Activated CD4-positive, alpha-beta T cell treated with anti-CD3 and anti-CD28 coated beads, Interleukin-2, amount 10 ng/mL, durations not matched to agents 7 days and 5 days (primary cell): ENCODE data around the gene PNISR. TPM values are rescaled to one million over a fixed set of nuclear protein-coding genes. Genes with fewer than 3 reads are reported as not detected.

Experiments used
- CTCF ChIA-PET: fragments of 350-600 bp; sonication (Branson Sonifier 250); formaldehyde crosslinking; loops from one replicate; lab custom pipeline; 2021; ENCODE audit warnings: antibody characterized with exemption; lab: Charles Lee
- POLR2A ChIA-PET: fragments of 350-600 bp; sonication (Branson Sonifier 250); formaldehyde crosslinking; loops from one replicate; lab custom pipeline; 2021; ENCODE audit warnings: antibody characterized with exemption; lab: Charles Lee
- DNase-seq: peaks from one replicate; pipeline ENCODE4 v3.0.0-alpha.2; 2020
- H3K27ac Mint-ChIP-seq: one replicate; pipeline ENCODE4 v1.8.0; 2021; ENCODE audit warnings: mild to moderate bottlenecking, moderate library complexity, mixed read lengths
- H3K27me3 Mint-ChIP-seq: one replicate; pipeline ENCODE4 v1.8.0; 2021; ENCODE audit warnings: mixed read lengths
- H3K36me3 Mint-ChIP-seq: one replicate; pipeline ENCODE4 v1.8.0; 2021; ENCODE audit warnings: low read depth, mixed read lengths
- H3K4me1 Mint-ChIP-seq: one replicate; pipeline ENCODE4 v1.8.0; 2021; ENCODE audit warnings: mixed read lengths
- H3K4me3 Mint-ChIP-seq: one replicate; pipeline ENCODE4 v1.8.0; 2021; ENCODE audit warnings: mild to moderate bottlenecking, moderate library complexity, mixed read lengths
- H3K9me3 Mint-ChIP-seq: one replicate; pipeline ENCODE4 v1.8.0; 2021; ENCODE audit warnings: mixed read lengths
- total RNA-seq, 2 experiments: library from RNA; stranded (reverse); gene quantifications; one replicate each; pipeline ENCODE4 v1.2.3, GENCODE V29; 2021

PNISR gene
- total RNA-seq, 2 experiments from 2014 or later, result 138 to 143 TPM

GRCh38 chr6:99393698-99394531, 31.2 kb downstream of the PNISR start, which contains the start of gene COQ3:
COQ3 (minus strand) TSS chr6:99394195; CDS start chr6:99394179, 16 bp downstream.
- CTCF ChIA-PET, result interaction anchor here (0.8 to 1.4 kb wide), 3 partner anchors 8 to 15 kb away, joined by 3 to 5 read pairs (median 4); no protein-coding TSS in a partner anchor
- Mint-ChIP-seq H3K27ac (peak within 1 kb of the TSS; percentile 93), H3K4me3 (peak within 1 kb of the TSS; percentile 94), H3K9me3 (no peaks in the 10 kb centered on the region), H3K27me3 (no peaks in the 10 kb centered on the region), H3K4me1 (peaks cover 20% of the 10 kb centered on the region), H3K36me3 (peaks cover 6% of the 10 kb centered on the region)
- POLR2A ChIA-PET, result no interaction called here
- DNase-seq, result peak; percentile 69

DNA sequence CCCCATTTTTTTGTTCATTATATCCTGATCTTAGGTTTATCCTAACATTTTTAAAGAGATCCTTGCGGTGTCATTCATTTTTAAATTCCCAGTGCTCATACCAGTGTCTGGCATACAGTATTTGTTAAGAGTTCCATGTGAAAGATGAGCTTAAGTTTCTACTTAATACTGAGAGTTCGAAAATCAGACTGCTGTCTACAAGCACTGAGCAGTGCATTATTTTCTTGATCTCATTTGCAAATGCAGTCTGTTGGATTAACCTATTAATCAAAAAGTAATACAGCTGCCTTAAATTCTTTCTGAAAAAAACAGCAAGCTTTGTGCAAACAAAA, 31.8 kb downstream of the PNISR start:
- Mint-ChIP-seq H3K27ac (peak overlapping the region; percentile 93), H3K27me3 (no peaks in the 10 kb centered on the region), H3K9me3 (no peaks in the 10 kb centered on the region), H3K4me1 (peaks cover 20% of the 10 kb centered on the region), H3K4me3 (peak overlapping the region; percentile 94), H3K36me3 (peaks cover 5% of the 10 kb centered on the region)
- POLR2A ChIA-PET, result no interaction called here
- CTCF ChIA-PET, result interaction anchor here (0.8 to 1.4 kb wide), 3 partner anchors 9 to 16 kb away, joined by 3 to 5 read pairs (median 4); no protein-coding TSS in a partner anchor
- DNase-seq, result no peak

DNA sequence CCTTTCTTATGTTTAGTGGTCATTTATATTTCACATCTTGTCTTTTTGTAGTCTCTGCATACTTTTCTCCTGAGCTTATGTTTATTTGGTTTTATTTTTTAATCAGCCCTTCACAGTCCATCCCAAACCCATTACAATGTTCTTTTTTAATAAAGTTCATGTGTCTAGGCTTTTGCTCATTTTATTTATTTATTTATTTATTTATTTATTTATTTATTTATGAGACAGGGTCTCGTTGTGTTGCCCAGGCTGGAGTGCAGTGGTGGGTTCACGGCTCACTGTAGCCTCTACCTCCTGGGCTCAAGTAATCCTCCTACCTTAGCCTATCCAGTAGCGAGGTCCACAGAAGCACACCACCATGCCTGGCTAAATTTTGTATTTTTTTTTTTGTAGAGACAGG, 34.2 kb downstream of the PNISR start:
- Mint-ChIP-seq H3K4me1 (peaks cover 20% of the 10 kb centered on the region), H3K9me3 (no peaks in the 10 kb centered on the region), H3K4me3 (no peak overlapping the region), H3K27ac (no peak overlapping the region), H3K27me3 (no peaks in the 10 kb centered on the region), H3K36me3 (no peaks in the 10 kb centered on the region)
- no peak for DNase-seq
- POLR2A ChIA-PET, result interaction anchor here (0.7 kb wide), 1 partner anchor 43 kb away, joined by 3 read pairs; no protein-coding TSS in a partner anchor
- CTCF ChIA-PET, result no interaction called here

GRCh38 chr6:99384507-99384906, 40.6 kb downstream of the PNISR start:
- ChIA-PET POLR2A (no interaction called here), CTCF (no interaction called here)
- H3K4me3 Mint-ChIP-seq, result no peak overlapping the region
- H3K9me3 Mint-ChIP-seq, result no peaks in the 10 kb centered on the region
- no peaks in the 10 kb centered on the region for H3K36me3 Mint-ChIP-seq
- no peak for DNase-seq
- no peaks in the 10 kb centered on the region for H3K4me1 Mint-ChIP-seq
- H3K27ac Mint-ChIP-seq, result no peak overlapping the region
- no peaks in the 10 kb centered on the region for H3K27me3 Mint-ChIP-seq

DNA sequence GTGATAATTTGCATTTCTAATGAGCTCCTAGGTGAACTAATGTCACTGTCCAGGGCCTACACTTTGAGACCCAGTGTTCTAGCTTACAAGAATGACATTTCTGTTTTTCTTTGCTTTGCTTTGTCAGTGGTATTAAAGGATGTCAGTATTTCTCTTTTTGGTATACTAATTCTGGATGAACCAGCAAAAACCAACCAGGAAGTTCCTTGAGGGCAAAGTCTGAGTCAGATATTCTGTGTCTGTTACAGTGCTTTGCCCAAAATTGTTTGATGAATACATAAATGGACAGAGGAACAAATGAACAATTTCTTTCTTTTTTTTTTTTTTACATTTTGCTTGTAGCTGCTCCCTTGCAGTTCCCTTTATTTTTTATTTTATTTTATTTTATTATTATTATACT, 46.5 kb downstream of the PNISR start:
- Mint-ChIP-seq H3K4me1 (no peaks in the 10 kb centered on the region), H3K4me3 (no peak overlapping the region), H3K36me3 (no peaks in the 10 kb centered on the region), H3K9me3 (no peaks in the 10 kb centered on the region), H3K27ac (no peak overlapping the region), H3K27me3 (no peaks in the 10 kb centered on the region)
- DNase-seq, result no peak
- ChIA-PET POLR2A (no interaction called here), CTCF (no interaction called here)

GRCh38 chr6:99369533-99369932, 55.6 kb downstream of the PNISR start:
- Mint-ChIP-seq H3K27ac (no peak overlapping the region), H3K27me3 (no peaks in the 10 kb centered on the region), H3K36me3 (no peaks in the 10 kb centered on the region), H3K4me3 (no peak overlapping the region), H3K4me1 (no peaks in the 10 kb centered on the region), H3K9me3 (no peaks in the 10 kb centered on the region)
- POLR2A ChIA-PET, result no interaction called here
- DNase-seq, result no peak
- CTCF ChIA-PET, result no interaction called here

GRCh38 chr6:99366852-99367251, 58.3 kb downstream of the PNISR start:
- Mint-ChIP-seq H3K4me1 (peaks cover 7% of the 10 kb centered on the region), H3K27ac (no peak overlapping the region), H3K36me3 (no peaks in the 10 kb centered on the region), H3K27me3 (no peaks in the 10 kb centered on the region), H3K4me3 (no peak overlapping the region), H3K9me3 (no peaks in the 10 kb centered on the region)
- CTCF ChIA-PET, result interaction anchor here (1.7 kb wide), 1 partner anchor 11 kb away, joined by 3 read pairs; no protein-coding TSS in a partner anchor
- POLR2A ChIA-PET, result no interaction called here
- DNase-seq, result no peak

DNA sequence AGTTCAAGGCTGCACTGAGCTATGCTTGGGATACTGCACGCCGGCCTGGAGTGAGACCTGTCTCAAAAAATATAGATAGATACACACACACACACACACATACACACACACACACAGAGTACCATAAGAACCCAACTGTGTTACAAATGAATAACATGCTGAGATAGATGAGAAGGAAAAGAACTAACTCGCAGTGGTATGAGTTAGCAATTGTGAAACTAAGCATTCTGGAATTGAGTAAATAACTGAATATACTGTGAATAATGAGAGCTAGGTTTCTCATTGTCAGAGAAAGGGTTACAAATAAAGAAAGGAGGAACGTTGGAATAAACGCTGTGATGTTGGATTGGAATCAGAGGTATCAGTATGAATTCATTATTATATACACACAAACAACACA, 61.1 kb downstream of the PNISR start:
- no peaks in the 10 kb centered on the region for H3K9me3 Mint-ChIP-seq
- no peak overlapping the region for H3K4me3 Mint-ChIP-seq
- no peaks in the 10 kb centered on the region for H3K36me3 Mint-ChIP-seq
- H3K27ac Mint-ChIP-seq, result no peak overlapping the region
- ChIA-PET CTCF (interaction anchor here (1.3 kb wide), 1 partner anchor 29 kb away, joined by 3 read pairs; no protein-coding TSS in a partner anchor), POLR2A (no interaction called here)
- no peak for DNase-seq
- H3K4me1 Mint-ChIP-seq, result peaks cover 7% of the 10 kb centered on the region
- peaks cover 17% of the 10 kb centered on the region for H3K27me3 Mint-ChIP-seq

- H3K36me3 Mint-ChIP-seq, result no peaks in the 10 kb centered on the region
- peaks cover 19% of the 10 kb centered on the region for H3K27me3 Mint-ChIP-seq
- H3K4me1 Mint-ChIP-seq, result peaks cover 7% of the 10 kb centered on the region
- H3K4me3 Mint-ChIP-seq, result no peak overlapping the region
- DNase-seq, result no peak
- no peaks in the 10 kb centered on the region for H3K9me3 Mint-ChIP-seq
- ChIA-PET POLR2A (no interaction called here), CTCF (interaction anchor here (0.6 kb wide), 1 partner anchor 18 kb away, joined by 4 read pairs; no protein-coding TSS in a partner anchor)
- no peak overlapping the region for H3K27ac Mint-ChIP-seq
Measured at GRCh38 chr6:99362678-99363268, 62.3 kb downstream of the PNISR start.

GRCh38 chr6:99359800-99360199, 65.3 kb downstream of the PNISR start:
- no peak for DNase-seq
- peaks cover 39% of the 10 kb centered on the region for H3K27me3 Mint-ChIP-seq
- H3K4me3 Mint-ChIP-seq, result no peak overlapping the region
- H3K9me3 Mint-ChIP-seq, result no peaks in the 10 kb centered on the region
- CTCF ChIA-PET, result no interaction called here
- H3K36me3 Mint-ChIP-seq, result no peaks in the 10 kb centered on the region
- H3K27ac Mint-ChIP-seq, result no peak overlapping the region
- POLR2A ChIA-PET, result interaction anchor here (0.6 kb wide), 1 partner anchor 14 kb away, joined by 3 read pairs; no protein-coding TSS in a partner anchor
- peaks cover 7% of the 10 kb centered on the region for H3K4me1 Mint-ChIP-seq

DNA sequence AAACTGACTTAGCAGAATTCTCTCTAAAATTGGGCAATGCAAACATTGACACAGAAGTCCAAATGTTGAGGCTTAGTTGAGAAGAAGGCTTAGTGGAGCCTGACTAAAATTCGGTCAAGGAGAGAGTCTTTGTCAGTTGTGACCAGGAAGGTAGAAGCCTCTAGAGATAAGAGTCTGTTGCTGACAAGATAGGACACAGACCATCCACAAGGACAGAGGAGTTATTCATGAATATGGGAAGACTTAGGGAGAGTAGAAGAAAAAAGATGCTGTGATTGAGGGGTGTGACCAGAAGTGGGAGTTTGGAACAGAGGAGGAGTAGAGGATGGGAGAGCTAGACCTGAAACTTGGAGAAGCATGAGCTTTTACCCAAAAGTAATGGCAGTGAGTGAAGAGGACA, 68.5 kb downstream of the PNISR start:
- Mint-ChIP-seq H3K27me3 (peaks cover 55% of the 10 kb centered on the region), H3K27ac (no peak overlapping the region), H3K4me1 (no peaks in the 10 kb centered on the region), H3K4me3 (no peak overlapping the region), H3K9me3 (no peaks in the 10 kb centered on the region), H3K36me3 (no peaks in the 10 kb centered on the region)
- POLR2A ChIA-PET, result no interaction called here
- no peak for DNase-seq
- CTCF ChIA-PET, result interaction anchor here (1.2 kb wide), 1 partner anchor 10 kb away, joined by 3 read pairs; no protein-coding TSS in a partner anchor

GRCh38 chr6:99354983-99355382, 70.1 kb downstream of the PNISR start:
- no peak overlapping the region for H3K27ac Mint-ChIP-seq
- no peak for DNase-seq
- no peaks in the 10 kb centered on the region for H3K36me3 Mint-ChIP-seq
- peaks cover 2% of the 10 kb centered on the region for H3K4me1 Mint-ChIP-seq
- CTCF ChIA-PET, result no interaction called here
- peaks cover 58% of the 10 kb centered on the region for H3K27me3 Mint-ChIP-seq
- no peaks in the 10 kb centered on the region for H3K9me3 Mint-ChIP-seq
- no peak overlapping the region for H3K4me3 Mint-ChIP-seq
- POLR2A ChIA-PET, result no interaction called here

GRCh38 chr6:99353126-99353525, 72.0 kb downstream of the PNISR start:
- CTCF ChIA-PET, result interaction anchor here (0.8 kb wide), 1 partner anchor 222 kb away, joined by 3 read pairs; no protein-coding TSS in a partner anchor
- no peak for DNase-seq
- peaks cover 66% of the 10 kb centered on the region for H3K27me3 Mint-ChIP-seq

More at GRCh38 chr6:99353126-99353525, 72.0 kb downstream of the PNISR start:
- POLR2A ChIA-PET, result no interaction called here
- Mint-ChIP-seq H3K4me3 (no peak overlapping the region), H3K9me3 (no peaks in the 10 kb centered on the region), H3K36me3 (no peaks in the 10 kb centered on the region), H3K4me1 (peaks cover 6% of the 10 kb centered on the region), H3K27ac (no peak overlapping the region)
